Measurements from ENCODE around the gene EIF2D. TPM values are rescaled to one million over a fixed set of nuclear protein-coding genes. Genes with fewer than 3 reads are reported as not detected.

The EIF2D gene
- polyA plus RNA-seq, 3 donors: 16.4 to 31.6 (median 16.8) TPM

DNA sequence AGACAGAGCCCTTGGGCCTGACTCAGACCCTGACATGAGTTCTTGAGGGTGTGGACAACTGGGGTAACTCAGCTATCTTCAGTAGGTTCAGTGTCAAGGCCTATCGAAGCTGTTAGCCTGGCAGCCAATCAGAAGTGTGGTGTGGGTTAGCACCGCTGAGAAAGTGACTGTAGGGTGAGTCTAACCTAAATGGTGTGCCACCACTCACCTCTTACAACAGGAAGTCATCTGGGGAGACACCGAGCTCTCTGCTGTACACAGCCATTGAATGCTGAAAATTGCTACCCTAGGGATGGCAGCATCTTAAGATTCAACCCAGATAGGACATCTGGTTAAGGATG is 60.3 kb downstream of the EIF2D start:
- H3K4me3 ChIP-seq (replicated peaks in 1 of 3; ENCODE audit: low read depth in 2 of 3, low read length in 3 of 3): no peak overlapping the region
- no peak overlapping the region for H3K4me2 ChIP-seq (replicated peaks; ENCODE audit: extremely low read depth, low read length, poor library complexity, severe bottlenecking)
- intact Hi-C loops (cut with micrococcal nuclease): no loop called here
- no peak overlapping the region for H2AFZ ChIP-seq (ENCODE audit: insufficient read depth, low read depth, low read length, poor library complexity, severe bottlenecking)
- no peaks in the 10 kb centered on the region for H3K9me3 ChIP-seq (replicated peaks in 1 of 2; ENCODE audit: control insufficient read depth in 1 of 2, insufficient read depth in 1 of 2, low read length in 2 of 2)
- no peak overlapping the region for H3K9ac ChIP-seq (ENCODE audit: insufficient read depth, low read length, poor library complexity, severe bottlenecking)
- Mint-ChIP-seq H3K27me3 (ENCODE audit: low read depth in 3 of 3) (peaks cover 1 to 5% (median 2%) of the 10 kb centered on the region in 3 donors), H3K4me3 (no peak overlapping the region), H3K9me3 (peaks cover 0 to 3% (median 0%) of the 10 kb centered on the region in 7 donors), H3K36me3 (peaks cover 0 to 3% of the 10 kb centered on the region in 2 donors), H3K27ac (peak overlapping the region in 1 of 7 donors; percentile 35), H3K4me1 (peaks cover 28% of the 10 kb centered on the region)
- H3K4me1 ChIP-seq (ENCODE audit: control insufficient read depth in 1 of 2, insufficient read depth in 2 of 2, low read length in 2 of 2): peaks cover 11 to 16% of the 10 kb centered on the region in 2 donors
- no peak for DNase-seq
- no CpG with 5 or more reads among the region's 3 CpGs for WGBS (ENCODE audit: insufficient coverage)
- H3K36me3 ChIP-seq (replicated peaks in 1 of 2; ENCODE audit: control insufficient read depth in 1 of 2, insufficient read depth in 2 of 2, low read length in 2 of 2): no peaks in the 10 kb centered on the region
- H3K79me2 ChIP-seq (ENCODE audit: insufficient read depth, low read length): peaks cover 6% of the 10 kb centered on the region
- no peaks in the 10 kb centered on the region for H4K20me1 ChIP-seq (ENCODE audit: insufficient read depth, low read length)
- H3K27me3 ChIP-seq (ENCODE audit: control insufficient read depth in 2 of 2, insufficient read depth in 2 of 2, low read length in 2 of 2): no peaks in the 10 kb centered on the region
- no peak for TF ChIP-seq CTCF (IDR thresholded peaks at IDR 0.05)
- no peak overlapping the region for H3K27ac ChIP-seq (ENCODE audit: low read depth in 1 of 2, low read length in 2 of 2)

DNA sequence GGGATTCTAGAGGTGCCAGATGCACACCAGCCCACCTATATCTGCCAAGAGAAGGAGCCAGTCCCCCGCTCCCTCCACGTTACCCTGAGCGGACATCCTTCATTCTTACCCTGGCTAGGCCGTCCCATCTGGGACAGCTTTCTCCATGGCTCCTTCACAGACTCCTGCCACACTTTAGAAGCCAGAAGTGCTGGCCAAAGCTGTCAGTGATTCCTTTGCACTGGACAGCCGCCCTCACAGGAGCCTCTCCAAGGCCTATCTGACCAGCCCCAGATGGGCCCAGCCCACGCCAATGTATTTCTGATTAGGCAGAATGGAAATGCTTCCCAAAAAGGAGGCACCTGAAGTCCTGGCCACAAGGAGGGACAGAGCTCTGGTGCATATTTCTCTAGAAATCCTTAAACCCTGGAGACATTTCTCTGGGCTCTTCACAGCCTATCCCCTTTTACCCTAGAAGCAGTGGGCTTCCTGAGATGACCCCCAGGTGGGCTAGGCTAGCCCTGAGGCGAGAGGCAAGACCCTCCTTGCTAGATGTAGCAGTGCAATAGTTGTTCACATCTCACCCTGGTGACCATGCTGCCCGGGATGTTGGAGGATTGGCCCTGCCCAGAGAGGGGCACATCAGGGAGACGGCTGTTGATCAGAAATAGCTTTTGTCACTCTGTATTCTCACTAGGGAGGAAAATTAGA is 60.8 kb downstream of the EIF2D start:
- no peaks in the 10 kb centered on the region for H4K20me1 ChIP-seq (ENCODE audit: insufficient read depth, low read length)
- no peak overlapping the region for H2AFZ ChIP-seq (ENCODE audit: insufficient read depth, low read depth, low read length, poor library complexity, severe bottlenecking)
- H3K27ac Mint-ChIP-seq: peak overlapping the region in 2 of 7 donors; percentile 32 to 42
- H3K36me3 Mint-ChIP-seq: peaks cover 0 to 3% of the 10 kb centered on the region in 2 donors
- intact Hi-C loops (cut with micrococcal nuclease): no loop called here
- no peak overlapping the region for H3K4me3 Mint-ChIP-seq
- no peak for TF ChIP-seq CTCF (IDR thresholded peaks at IDR 0.05)
- peaks cover 0 to 3% (median 0%) of the 10 kb centered on the region in 7 donors for H3K9me3 Mint-ChIP-seq
- peaks cover 8 to 10% of the 10 kb centered on the region in 2 donors for H3K4me1 ChIP-seq (ENCODE audit: control insufficient read depth in 1 of 2, insufficient read depth in 2 of 2, low read length in 2 of 2)
- WGBS (ENCODE audit: insufficient coverage): 93% methylated on average over 7 of the region's 9 CpGs
- peaks cover under 1% of the 10 kb centered on the region for H3K79me2 ChIP-seq (ENCODE audit: insufficient read depth, low read length)
- H3K27me3 Mint-ChIP-seq (ENCODE audit: low read depth in 3 of 3): peaks cover 1 to 5% (median 2%) of the 10 kb centered on the region in 3 donors
- H3K4me1 Mint-ChIP-seq: peaks cover 24% of the 10 kb centered on the region
- no peak for DNase-seq
- no peak overlapping the region for H3K9ac ChIP-seq (ENCODE audit: insufficient read depth, low read length, poor library complexity, severe bottlenecking)
- H3K27me3 ChIP-seq (ENCODE audit: control insufficient read depth in 2 of 2, insufficient read depth in 2 of 2, low read length in 2 of 2): no peaks in the 10 kb centered on the region
- H3K4me3 ChIP-seq (replicated peaks in 1 of 3; ENCODE audit: low read depth in 2 of 3, low read length in 3 of 3): no peak overlapping the region
- no peak overlapping the region for H3K27ac ChIP-seq (ENCODE audit: low read depth in 1 of 2, low read length in 2 of 2)
- H3K4me2 ChIP-seq (replicated peaks; ENCODE audit: extremely low read depth, low read length, poor library complexity, severe bottlenecking): no peak overlapping the region
- no peaks in the 10 kb centered on the region for H3K9me3 ChIP-seq (replicated peaks in 1 of 2; ENCODE audit: control insufficient read depth in 1 of 2, insufficient read depth in 1 of 2, low read length in 2 of 2)
- no peaks in the 10 kb centered on the region for H3K36me3 ChIP-seq (replicated peaks in 1 of 2; ENCODE audit: control insufficient read depth in 1 of 2, insufficient read depth in 2 of 2, low read length in 2 of 2)
